H7 (cell line): ENCODE results near the gene CHD1. TPM values are rescaled to one million over a fixed set of nuclear protein-coding genes. Genes with fewer than 3 reads are reported as not detected.

Source experiments
- DNase-seq: peaks from one replicate; pipeline ENCODE4 v3.0.0; 2012
- H3K27me3 ChIP-seq: 2 replicates; pipeline ENCODE4 v1.6.0; 2011; ENCODE audit warnings: mild to moderate bottlenecking, low read length; ENCODE audit not compliant: control insufficient read depth, insufficient read depth
- H3K36me3 ChIP-seq: replicated peaks from 2 replicates; pipeline ENCODE4 v1.5.1; 2011; ENCODE audit warnings: low read length; ENCODE audit not compliant: control insufficient read depth, insufficient read depth
- H3K4me3 ChIP-seq: 2 replicates; pipeline ENCODE4 v1.5.1; 2011; ENCODE audit warnings: low read depth, mild to moderate bottlenecking, control low read depth, low read length, moderate library complexity; ENCODE audit not compliant: insufficient read depth
- total RNA-seq: library from RNA; depleted of rRNA; stranded (reverse); fragments of >200 nt; shearing (Covaris generic); gene quantifications from 2 replicates; pipeline ENCODE4 v1.2.3, GENCODE V29; 2014

CHD1 gene
- total RNA-seq, 1 experiment from 2014 or later: 40.7 TPM

GRCh38 chr5:98927242-98927988, 1.4 kb downstream of the CHD1 start:
- DNase-seq: peak; percentile 46
- no peaks in the 10 kb centered on the region for H3K27me3 ChIP-seq
- H3K4me3 ChIP-seq: peak overlapping the region; percentile 88
- peaks cover 10% of the 10 kb centered on the region for H3K36me3 ChIP-seq

GRCh38 chr5:98923966-98924365, 4.8 kb downstream of the CHD1 start:
- H3K27me3 ChIP-seq: no peaks in the 10 kb centered on the region
- H3K36me3 ChIP-seq: peaks cover 15% of the 10 kb centered on the region
- no peak for DNase-seq
- H3K4me3 ChIP-seq: no peak overlapping the region

- peaks cover 15% of the 10 kb centered on the region for H3K36me3 ChIP-seq
- no peak overlapping the region for H3K4me3 ChIP-seq
- H3K27me3 ChIP-seq: no peaks in the 10 kb centered on the region
- DNase-seq: no peak
These were observed 6.8 kb downstream of the CHD1 start for GRCh38 chr5:98921947-98922505.

- H3K27me3 ChIP-seq: no peaks in the 10 kb centered on the region
- peaks cover 4% of the 10 kb centered on the region for H3K36me3 ChIP-seq
- DNase-seq: no peak
These were observed 11.4 kb downstream of the CHD1 start for GRCh38 chr5:98917433-98917832.

GRCh38 chr5:98916540-98916939, 12.3 kb downstream of the CHD1 start:
- H3K36me3 ChIP-seq: peaks cover 3% of the 10 kb centered on the region
- no peaks in the 10 kb centered on the region for H3K27me3 ChIP-seq
- DNase-seq: no peak
- H3K4me3 ChIP-seq: no peak overlapping the region

More at GRCh38 chr5:98917433-98917832, 11.4 kb downstream of the CHD1 start:
- H3K4me3 ChIP-seq: no peak overlapping the region

GRCh38 chr5:98913911-98914310, 14.9 kb downstream of the CHD1 start:
- Histone ChIP-seq H3K36me3 (no peaks in the 10 kb centered on the region), H3K4me3 (no peak overlapping the region), H3K27me3 (no peaks in the 10 kb centered on the region)
- DNase-seq: no peak

- no peaks in the 10 kb centered on the region for H3K36me3 ChIP-seq
- no peak for DNase-seq
- no peak overlapping the region for H3K4me3 ChIP-seq
- H3K27me3 ChIP-seq: no peaks in the 10 kb centered on the region
These were observed 17.3 kb downstream of the CHD1 start for GRCh38 chr5:98911280-98912040.

GRCh38 chr5:98909363-98909762, 19.4 kb downstream of the CHD1 start:
- no peaks in the 10 kb centered on the region for H3K27me3 ChIP-seq
- no peak for DNase-seq
- no peak overlapping the region for H3K4me3 ChIP-seq
- H3K36me3 ChIP-seq: no peaks in the 10 kb centered on the region; the same call in none of the 2 replicates

GRCh38 chr5:98907951-98908350, 20.9 kb downstream of the CHD1 start:
- DNase-seq: no peak
- H3K27me3 ChIP-seq: no peaks in the 10 kb centered on the region
- H3K4me3 ChIP-seq: no peak overlapping the region
- peaks cover 2% of the 10 kb centered on the region for H3K36me3 ChIP-seq

- no peak for DNase-seq
- H3K36me3 ChIP-seq: peaks cover 2% of the 10 kb centered on the region
- no peaks in the 10 kb centered on the region for H3K27me3 ChIP-seq
- H3K4me3 ChIP-seq: no peak overlapping the region
These were observed 22.0 kb downstream of the CHD1 start for GRCh38 chr5:98906756-98907355.

- Histone ChIP-seq H3K36me3 (peaks cover 5% of the 10 kb centered on the region), H3K4me3 (no peak overlapping the region)
- DNase-seq: no peak
These were observed 22.7 kb downstream of the CHD1 start for GRCh38 chr5:98905857-98906688.

GRCh38 chr5:98904780-98905179, 24.0 kb downstream of the CHD1 start:
- H3K4me3 ChIP-seq: no peak overlapping the region
- H3K36me3 ChIP-seq: peaks cover 9% of the 10 kb centered on the region
- H3K27me3 ChIP-seq: no peaks in the 10 kb centered on the region
- no peak for DNase-seq

More at GRCh38 chr5:98905857-98906688, 22.7 kb downstream of the CHD1 start:
- no peaks in the 10 kb centered on the region for H3K27me3 ChIP-seq

GRCh38 chr5:98902733-98903132, 26.1 kb downstream of the CHD1 start:
- Histone ChIP-seq H3K36me3 (peaks cover 10% of the 10 kb centered on the region), H3K27me3 (no peaks in the 10 kb centered on the region), H3K4me3 (no peak overlapping the region)
- DNase-seq: no peak

GRCh38 chr5:98899456-98899855, 29.4 kb downstream of the CHD1 start:
- Histone ChIP-seq H3K27me3 (no peaks in the 10 kb centered on the region), H3K4me3 (no peak overlapping the region), H3K36me3 (peaks cover 16% of the 10 kb centered on the region)
- no peak for DNase-seq
